Measurements from ENCODE around the gene SPEN.
"Not testable (repeated sequence)": the region's sequence is repeated elsewhere in the genome, so short reads cannot be mapped to it uniquely, and the experiment has no call there.

SPEN gene

DNA sequence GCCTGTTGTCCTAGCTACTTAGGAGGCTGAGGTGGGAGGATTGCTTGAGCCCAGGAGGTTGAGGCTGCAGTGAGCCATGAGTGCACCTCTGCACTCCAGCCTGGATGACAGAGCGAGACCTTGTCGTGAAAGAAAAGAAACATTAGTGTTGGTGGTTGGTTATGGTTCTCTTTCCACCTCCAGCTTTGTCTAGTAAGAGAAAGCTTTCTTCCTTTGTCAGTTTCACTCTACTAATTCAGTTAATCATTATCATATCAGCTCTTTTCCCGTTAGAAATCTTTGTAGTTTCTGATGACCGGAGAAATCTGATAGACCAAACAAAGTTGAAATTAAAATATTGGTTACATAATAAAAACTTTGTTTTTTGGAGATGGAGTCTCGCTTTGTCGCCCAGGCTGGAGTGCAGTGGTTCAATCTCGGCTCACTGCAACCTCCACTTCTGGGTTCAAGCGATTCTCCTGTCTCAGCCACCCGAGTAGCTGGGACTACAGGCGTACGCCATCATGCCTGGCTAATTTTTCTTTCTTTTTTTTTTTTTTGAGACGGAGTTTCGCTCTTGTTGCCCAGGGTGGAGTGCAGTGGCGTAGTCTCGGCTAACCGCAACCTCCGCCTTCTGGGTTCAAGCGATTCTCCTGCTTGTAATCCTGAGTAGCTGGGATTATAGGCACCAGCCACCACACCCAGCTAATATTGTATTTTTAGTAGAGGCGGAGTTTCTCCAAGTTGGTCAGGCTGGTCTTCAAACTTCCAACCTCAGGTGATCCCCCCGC, 49.5 kb downstream of the SPEN start:
- H3K9me3 Mint-ChIP-seq, H3K4me3 Mint-ChIP-seq, H3K27ac Mint-ChIP-seq, H3K27me3 Mint-ChIP-seq: not testable (repeated sequence)
- Mint-ChIP-seq H3K4me1 (peaks cover 48% of the 10 kb centered on the region), H3K36me3 (peaks cover 15% of the 10 kb centered on the region)

- no peak overlapping the region for H3K4me3 Mint-ChIP-seq
- no peaks in the 10 kb centered on the region for H3K27me3 Mint-ChIP-seq
- no peaks in the 10 kb centered on the region for H3K9me3 Mint-ChIP-seq
- peaks cover 10% of the 10 kb centered on the region for H3K36me3 Mint-ChIP-seq
- peaks cover 50% of the 10 kb centered on the region for H3K4me1 Mint-ChIP-seq
- H3K27ac Mint-ChIP-seq: no peak overlapping the region
Observed at GRCh38 chr1:15899266-15899665, 51.8 kb downstream of the SPEN start.

- no peak overlapping the region for H3K4me3 Mint-ChIP-seq
Observed at GRCh38 chr1:15900662-15901279, 53.3 kb downstream of the SPEN start.

DNA sequence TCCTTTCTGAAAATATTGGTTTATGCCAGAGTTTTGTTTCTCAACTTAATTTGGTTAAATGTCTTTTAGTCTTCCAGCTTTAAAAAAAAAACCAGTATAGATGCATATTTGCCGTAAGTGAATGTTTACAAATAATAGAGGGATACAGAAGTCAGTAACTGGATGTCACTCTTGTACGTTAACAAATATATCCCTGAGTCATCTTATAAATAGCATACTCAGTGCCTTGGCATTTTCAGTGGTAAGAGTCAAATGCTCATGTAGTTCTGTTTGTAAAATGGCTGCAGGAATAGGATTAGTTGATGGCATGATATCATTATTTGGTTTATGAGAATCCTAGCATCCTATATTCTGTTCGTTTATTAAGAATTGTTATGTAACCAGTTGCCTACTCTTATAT, 55.4 kb downstream of the SPEN start:
- H3K4me1 Mint-ChIP-seq: peaks cover 36% of the 10 kb centered on the region
- no peaks in the 10 kb centered on the region for H3K9me3 Mint-ChIP-seq
- H3K27me3 Mint-ChIP-seq: no peaks in the 10 kb centered on the region
- H3K27ac Mint-ChIP-seq: no peak overlapping the region
- peaks cover 9% of the 10 kb centered on the region for H3K36me3 Mint-ChIP-seq
- H3K4me3 Mint-ChIP-seq: no peak overlapping the region

More at GRCh38 chr1:15900662-15901279, 53.3 kb downstream of the SPEN start:
- peaks cover 45% of the 10 kb centered on the region for H3K4me1 Mint-ChIP-seq
- H3K27ac Mint-ChIP-seq: peak overlapping the region; percentile 41
- peaks cover 10% of the 10 kb centered on the region for H3K36me3 Mint-ChIP-seq
- no peaks in the 10 kb centered on the region for H3K9me3 Mint-ChIP-seq
- H3K27me3 Mint-ChIP-seq: no peaks in the 10 kb centered on the region

GRCh38 chr1:15908597-15908996, 61.1 kb downstream of the SPEN start:
- H3K9me3 Mint-ChIP-seq: no peaks in the 10 kb centered on the region
- peaks cover 12% of the 10 kb centered on the region for H3K36me3 Mint-ChIP-seq
- no peaks in the 10 kb centered on the region for H3K27me3 Mint-ChIP-seq
- no peak overlapping the region for H3K4me3 Mint-ChIP-seq
- H3K27ac Mint-ChIP-seq: no peak overlapping the region
- peaks cover 10% of the 10 kb centered on the region for H3K4me1 Mint-ChIP-seq

- Mint-ChIP-seq H3K27ac (no peak overlapping the region), H3K36me3 (peaks cover 14% of the 10 kb centered on the region), H3K9me3 (no peaks in the 10 kb centered on the region)
Observed at GRCh38 chr1:15911141-15911540, 63.6 kb downstream of the SPEN start.

DNA sequence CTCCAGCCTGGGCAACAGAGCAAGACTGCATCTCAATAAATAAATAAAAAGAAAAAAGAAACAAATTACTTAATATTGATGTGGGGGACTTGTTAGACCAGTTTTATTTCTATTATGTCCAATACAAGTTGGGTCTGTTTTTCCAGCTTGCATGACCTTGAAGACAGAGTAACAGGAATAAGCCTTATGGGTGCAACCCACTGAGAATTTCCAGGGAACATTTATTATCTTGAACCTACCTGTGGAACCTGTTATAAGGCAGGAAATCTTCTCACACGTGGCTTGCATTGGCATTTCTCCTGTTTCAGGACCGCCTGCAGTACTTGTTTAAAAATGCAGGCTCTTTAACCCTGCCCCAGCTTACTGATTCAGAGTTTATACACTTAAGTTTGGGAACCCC, 64.4 kb downstream of the SPEN start:
- H3K27ac Mint-ChIP-seq: no peak overlapping the region

More at GRCh38 chr1:15911141-15911540, 63.6 kb downstream of the SPEN start:
- H3K4me1 Mint-ChIP-seq: peaks cover 27% of the 10 kb centered on the region
- H3K4me3 Mint-ChIP-seq: no peak overlapping the region
- H3K27me3 Mint-ChIP-seq: no peaks in the 10 kb centered on the region

GRCh38 chr1:15913607-15914006, 66.1 kb downstream of the SPEN start:
- not testable (repeated sequence) for H3K4me3 Mint-ChIP-seq, H3K27ac Mint-ChIP-seq, H3K27me3 Mint-ChIP-seq, H3K9me3 Mint-ChIP-seq
- Mint-ChIP-seq H3K4me1 (peaks cover 43% of the 10 kb centered on the region), H3K36me3 (peaks cover 20% of the 10 kb centered on the region)

More for the DNA sequence above, 64.4 kb downstream of the SPEN start:
- Mint-ChIP-seq H3K9me3 (no peaks in the 10 kb centered on the region), H3K27me3 (no peaks in the 10 kb centered on the region), H3K36me3 (peaks cover 18% of the 10 kb centered on the region), H3K4me3 (no peak overlapping the region), H3K4me1 (peaks cover 35% of the 10 kb centered on the region)

DNA sequence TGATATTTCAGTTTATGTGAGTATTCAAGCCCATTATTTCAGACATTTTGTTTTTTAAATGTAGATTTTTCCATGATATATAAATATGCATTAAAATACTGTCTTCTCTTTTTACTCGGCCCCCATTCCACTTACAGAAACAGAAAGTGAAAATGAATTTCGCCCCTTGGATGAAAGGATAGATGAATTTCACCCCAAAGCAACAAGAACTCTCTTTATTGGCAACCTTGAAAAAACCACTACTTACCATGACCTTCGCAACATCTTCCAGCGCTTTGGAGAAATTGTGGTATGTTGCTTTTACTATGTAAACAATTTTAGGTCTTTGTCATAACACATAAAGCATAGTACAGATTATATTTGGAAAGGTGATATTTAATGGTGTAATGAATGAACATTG, 68.5 kb downstream of the SPEN start:
- H3K27me3 Mint-ChIP-seq: no peaks in the 10 kb centered on the region
- peaks cover 51% of the 10 kb centered on the region for H3K4me1 Mint-ChIP-seq
- H3K27ac Mint-ChIP-seq: peak overlapping the region; percentile 74
- H3K9me3 Mint-ChIP-seq: no peaks in the 10 kb centered on the region
- peaks cover 21% of the 10 kb centered on the region for H3K36me3 Mint-ChIP-seq
- peak overlapping the region; percentile 82 for H3K4me3 Mint-ChIP-seq

DNA sequence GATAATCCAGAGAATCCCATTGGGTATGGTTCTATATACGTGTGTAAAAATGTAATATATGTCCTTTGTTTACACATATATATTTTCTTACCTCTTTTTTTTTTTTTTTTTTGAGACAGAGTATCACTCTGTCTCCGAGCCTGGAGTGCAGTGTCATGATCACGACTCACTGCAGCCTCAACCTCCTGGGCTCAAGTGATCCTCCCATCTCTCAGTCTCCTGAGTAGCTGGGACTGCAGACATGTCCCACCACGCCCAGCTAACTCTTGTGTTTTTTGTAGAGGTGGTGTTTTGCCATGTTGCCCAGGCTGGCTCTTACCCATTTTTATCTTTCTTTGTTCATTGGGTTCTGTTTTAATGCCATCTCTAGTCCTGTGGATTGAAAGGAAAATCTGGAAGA, 68.9 kb downstream of the SPEN start:
- Mint-ChIP-seq H3K36me3 (peaks cover 23% of the 10 kb centered on the region), H3K27me3 (no peaks in the 10 kb centered on the region), H3K4me3 (peak overlapping the region; percentile 82), H3K4me1 (peaks cover 48% of the 10 kb centered on the region), H3K9me3 (no peaks in the 10 kb centered on the region), H3K27ac (peak overlapping the region; percentile 74)

DNA sequence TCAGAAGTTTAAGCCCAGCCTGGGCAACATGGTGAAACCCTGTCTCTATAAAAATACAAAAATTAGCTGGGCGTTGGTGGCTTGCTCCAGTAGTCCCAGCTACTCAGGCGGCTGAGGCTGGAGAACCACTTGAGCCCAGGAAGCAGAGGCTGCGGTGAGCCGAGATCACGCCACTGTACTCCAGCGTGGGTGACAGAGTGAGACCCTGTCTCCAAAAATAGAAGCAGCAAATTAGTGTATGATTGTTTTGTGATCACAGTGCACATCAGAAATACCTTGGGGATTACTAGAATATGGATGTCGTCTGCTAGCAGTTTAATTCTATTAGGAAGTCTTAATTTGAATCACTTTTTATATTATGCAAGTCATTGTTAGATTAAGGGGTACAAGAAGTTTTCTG, 69.4 kb downstream of the SPEN start:
- Mint-ChIP-seq H3K27ac (no peak overlapping the region), H3K4me3 (peak overlapping the region; percentile 63), H3K9me3 (no peaks in the 10 kb centered on the region), H3K36me3 (peaks cover 23% of the 10 kb centered on the region), H3K4me1 (peaks cover 46% of the 10 kb centered on the region), H3K27me3 (no peaks in the 10 kb centered on the region)

DNA sequence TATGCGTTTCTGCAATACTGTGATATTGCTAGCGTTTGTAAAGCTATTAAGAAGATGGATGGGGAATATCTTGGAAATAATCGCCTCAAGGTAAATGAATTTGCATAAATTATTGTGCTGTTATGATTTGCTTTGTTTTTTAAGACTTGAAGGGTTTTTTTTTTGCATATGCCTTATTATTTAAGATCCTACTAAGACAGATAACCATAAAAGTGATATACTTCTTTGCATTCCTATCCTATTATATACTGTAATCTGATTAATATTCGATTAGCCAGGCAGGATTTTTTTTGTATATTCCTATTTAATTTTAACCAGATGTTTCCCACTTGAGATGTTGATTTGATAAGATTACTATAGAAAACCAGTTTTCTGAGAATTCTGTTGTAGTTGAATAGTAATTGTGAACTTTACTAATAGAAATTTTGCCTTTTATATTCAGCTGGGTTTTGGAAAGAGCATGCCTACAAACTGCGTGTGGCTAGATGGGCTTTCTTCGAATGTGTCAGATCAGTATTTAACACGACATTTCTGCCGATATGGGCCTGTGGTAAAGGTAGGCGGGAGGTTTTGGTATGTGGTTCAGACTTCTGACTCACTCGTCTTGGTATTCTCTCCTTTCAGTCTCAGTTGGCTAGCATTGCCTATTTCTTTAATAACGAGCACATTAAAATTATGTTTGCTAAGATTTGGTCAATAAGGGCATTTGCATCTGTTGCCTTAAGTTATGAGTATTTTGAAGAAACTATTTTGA, 71.6 kb downstream of the SPEN start:
- H3K4me1 Mint-ChIP-seq: peaks cover 46% of the 10 kb centered on the region
- peak overlapping the region; percentile 74 for H3K4me3 Mint-ChIP-seq
- H3K27ac Mint-ChIP-seq: peak overlapping the region; percentile 88
- H3K9me3 Mint-ChIP-seq: no peaks in the 10 kb centered on the region
- H3K27me3 Mint-ChIP-seq: no peaks in the 10 kb centered on the region
- peaks cover 18% of the 10 kb centered on the region for H3K36me3 Mint-ChIP-seq

DNA sequence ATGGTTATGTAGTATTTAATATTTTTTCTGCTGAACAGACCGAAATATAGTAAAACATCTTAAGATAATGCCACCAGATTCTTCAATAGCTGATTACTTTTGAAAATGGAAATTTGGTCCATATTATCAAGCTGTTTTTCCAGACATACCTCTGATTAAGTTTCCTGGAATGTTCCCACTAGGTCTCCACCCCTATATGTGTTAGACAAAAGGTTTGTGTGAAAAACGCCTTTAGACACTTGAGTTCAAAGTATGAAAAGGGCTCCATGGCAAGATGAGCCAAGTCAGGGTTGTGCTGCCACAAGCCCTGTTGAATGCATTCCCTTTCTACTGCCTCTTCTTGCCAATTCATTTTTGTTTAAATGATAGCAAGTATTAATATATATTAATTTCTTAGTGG, 75.7 kb downstream of the SPEN start:
- no peaks in the 10 kb centered on the region for H3K9me3 Mint-ChIP-seq
- peaks cover 16% of the 10 kb centered on the region for H3K36me3 Mint-ChIP-seq
- no peak overlapping the region for H3K4me3 Mint-ChIP-seq
- no peaks in the 10 kb centered on the region for H3K27me3 Mint-ChIP-seq
- no peak overlapping the region for H3K27ac Mint-ChIP-seq
- H3K4me1 Mint-ChIP-seq: peaks cover 15% of the 10 kb centered on the region

DNA sequence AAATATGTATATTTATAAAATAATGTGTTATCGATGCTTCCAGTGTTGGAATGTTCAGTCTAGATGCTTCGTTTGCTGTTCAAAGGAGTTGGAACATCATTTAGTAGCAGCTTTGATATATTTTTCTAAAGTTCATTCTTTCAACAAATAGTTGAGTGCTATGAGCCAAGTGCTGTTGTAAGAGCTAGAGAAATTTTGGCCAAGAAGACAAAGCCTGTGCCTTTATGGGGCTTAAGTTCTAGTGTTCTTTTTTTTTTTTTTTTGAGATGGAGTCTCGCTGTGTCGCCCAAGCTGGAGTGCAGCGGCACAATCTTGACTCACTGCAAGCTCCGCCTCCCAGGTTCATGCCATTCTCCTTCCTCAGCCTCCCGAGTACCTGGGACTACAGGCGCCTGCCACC, 78.9 kb downstream of the SPEN start:
- not testable (repeated sequence) for H3K4me3 Mint-ChIP-seq, H3K27me3 Mint-ChIP-seq, H3K27ac Mint-ChIP-seq, H3K4me1 Mint-ChIP-seq, H3K9me3 Mint-ChIP-seq
- H3K36me3 Mint-ChIP-seq: peaks cover 33% of the 10 kb centered on the region

DNA sequence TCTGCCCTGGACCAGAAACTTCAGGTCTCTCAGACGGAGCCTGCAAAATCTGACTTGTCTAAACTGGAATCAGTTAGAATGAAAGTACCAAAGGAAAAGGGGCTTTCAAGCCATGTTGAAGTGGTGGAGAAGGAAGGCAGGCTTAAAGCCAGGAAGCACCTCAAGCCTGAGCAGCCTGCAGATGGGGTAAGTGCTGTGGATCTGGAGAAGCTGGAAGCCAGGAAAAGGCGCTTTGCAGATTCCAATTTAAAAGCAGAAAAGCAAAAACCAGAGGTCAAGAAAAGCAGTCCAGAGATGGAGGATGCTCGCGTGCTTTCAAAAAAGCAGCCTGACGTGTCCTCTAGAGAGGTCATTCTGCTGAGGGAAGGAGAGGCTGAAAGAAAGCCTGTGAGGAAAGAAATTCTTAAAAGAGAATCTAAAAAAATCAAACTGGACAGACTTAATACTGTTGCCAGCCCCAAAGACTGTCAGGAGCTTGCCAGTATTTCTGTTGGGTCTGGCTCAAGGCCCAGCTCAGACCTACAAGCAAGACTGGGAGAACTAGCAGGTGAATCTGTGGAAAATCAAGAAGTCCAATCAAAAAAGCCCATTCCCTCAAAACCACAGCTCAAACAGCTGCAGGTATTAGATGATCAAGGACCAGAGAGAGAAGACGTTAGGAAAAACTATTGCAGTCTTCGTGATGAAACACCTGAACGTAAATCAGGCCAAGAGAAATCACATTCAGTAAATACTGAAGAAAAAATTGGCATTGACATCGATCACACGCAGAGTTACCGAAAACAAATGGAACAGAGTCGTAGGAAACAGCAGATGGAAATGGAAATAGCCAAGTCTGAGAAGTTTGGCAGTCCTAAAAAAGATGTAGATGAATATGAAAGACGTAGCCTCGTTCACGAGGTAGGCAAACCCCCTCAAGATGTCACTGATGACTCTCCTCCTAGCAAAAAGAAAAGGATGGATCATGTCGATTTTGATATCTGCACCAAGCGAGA, 81.8 kb downstream of the SPEN start:
- no peaks in the 10 kb centered on the region for H3K27me3 Mint-ChIP-seq
- H3K36me3 Mint-ChIP-seq: peaks cover 34% of the 10 kb centered on the region
- peaks cover 4% of the 10 kb centered on the region for H3K4me1 Mint-ChIP-seq
- peak overlapping the region; percentile 83 for H3K27ac Mint-ChIP-seq
- H3K9me3 Mint-ChIP-seq: no peaks in the 10 kb centered on the region
- no peak overlapping the region for H3K4me3 Mint-ChIP-seq
